Measurements from ENCODE around the gene TXNDC12. TPM values are rescaled to one million over a fixed set of nuclear protein-coding genes. Genes with fewer than 3 reads are reported as not detected.
"Not testable (repeated sequence)": the region's sequence is repeated elsewhere in the genome, so short reads cannot be mapped to it uniquely, and the experiment has no call there.

TXNDC12 gene
- total RNA-seq, 1 donor from 2014 or later = 36.4 TPM

DNA sequence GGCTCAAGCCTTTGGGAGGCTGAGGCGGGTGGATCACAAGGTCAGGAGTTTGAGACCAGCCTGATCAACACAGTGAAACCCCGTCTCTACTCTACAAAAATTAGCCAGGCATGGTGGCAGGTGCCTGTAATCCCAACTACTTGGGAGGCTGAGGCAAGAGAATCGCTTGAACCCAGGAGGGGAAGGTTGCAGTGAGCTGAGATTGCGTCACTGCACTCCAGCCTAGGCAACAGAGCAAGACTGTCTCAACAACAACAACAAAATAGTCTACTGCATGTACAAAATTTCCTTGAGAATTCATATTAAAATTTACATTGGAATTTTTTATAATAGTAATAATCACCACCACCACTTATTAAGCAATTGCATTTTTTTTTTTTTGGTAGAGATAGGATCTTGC is 5.7 kb downstream of the TXNDC12 start:
- not testable (repeated sequence) for DNase-seq (ENCODE audit: low spot score)

DNA sequence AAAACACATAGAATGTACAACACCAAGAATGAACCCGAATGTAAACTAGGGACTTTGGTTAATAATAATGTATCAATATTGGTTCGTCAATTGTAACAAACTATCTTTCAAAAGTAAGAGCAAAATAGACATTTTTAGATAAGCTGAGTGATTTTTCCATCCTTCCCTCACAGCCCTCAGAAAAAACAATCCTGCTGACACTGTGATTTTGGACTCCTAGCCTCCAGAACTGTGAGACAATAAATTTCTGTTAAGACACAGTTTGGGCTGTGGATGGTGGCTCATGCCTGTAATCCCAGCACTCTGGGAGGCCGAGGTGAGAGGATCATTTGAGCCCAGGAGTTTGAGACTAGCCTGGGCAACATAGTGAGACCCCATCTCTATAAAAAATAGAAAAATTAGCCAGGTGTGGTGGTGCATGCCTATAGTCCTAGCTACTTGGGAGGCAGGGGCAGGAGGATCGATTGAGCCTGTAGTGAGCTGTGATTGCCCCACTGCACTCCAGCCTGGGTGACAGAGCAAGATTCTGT is 9.3 kb downstream of the TXNDC12 start:
- DNase-seq (ENCODE audit: low spot score) = not testable (repeated sequence)

DNA sequence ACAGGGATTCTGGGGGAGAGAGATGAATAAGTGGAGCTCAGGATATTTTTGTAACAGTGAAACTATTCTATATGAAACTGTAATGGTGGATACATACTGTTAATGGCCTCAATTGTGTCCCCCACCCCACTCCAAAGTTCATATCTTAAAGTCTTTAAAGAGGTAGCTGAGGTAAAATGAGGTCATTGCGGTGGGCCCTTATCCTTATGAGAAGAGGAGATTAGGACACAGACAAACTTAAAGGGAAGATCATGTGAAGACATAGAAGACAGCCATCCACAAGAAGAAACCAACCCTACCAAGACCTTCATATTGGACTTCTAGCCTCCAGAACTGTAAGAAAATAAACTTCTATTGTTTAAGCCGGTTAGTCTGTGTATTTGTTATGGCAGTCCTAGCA is 9.8 kb downstream of the TXNDC12 start:
- DNase-seq (ENCODE audit: low spot score) = no peak

DNA sequence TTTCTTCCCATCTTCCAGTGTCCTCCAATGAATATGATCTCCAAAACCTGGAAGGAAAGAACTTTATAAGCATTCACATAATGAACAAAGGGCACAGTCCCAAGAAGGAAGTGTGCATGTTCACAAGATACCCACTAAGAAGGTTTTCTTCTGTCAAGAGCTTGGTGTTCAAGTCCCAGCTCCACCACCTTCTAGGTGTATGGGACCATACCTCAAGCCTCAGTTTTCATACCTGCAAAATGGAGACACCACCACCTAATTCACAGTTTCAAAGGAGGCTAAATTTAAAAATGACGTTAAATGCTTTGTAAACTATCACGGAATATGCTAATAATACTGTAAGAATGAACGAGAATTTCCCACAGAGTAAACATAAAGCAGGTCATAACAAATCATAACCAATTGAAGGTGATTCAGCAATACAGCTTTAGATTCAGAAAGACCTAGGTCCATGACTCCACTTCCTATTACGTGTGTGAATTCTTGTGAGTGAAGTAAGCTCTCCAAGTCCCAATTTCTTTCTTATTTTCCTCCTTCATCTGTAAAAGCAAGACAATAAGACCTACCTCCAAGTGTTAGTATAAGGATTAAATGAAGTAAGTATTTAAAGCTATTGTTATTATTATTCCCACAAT is 13.3 kb downstream of the TXNDC12 start:
- DNase-seq (ENCODE audit: low spot score) = no peak

DNA sequence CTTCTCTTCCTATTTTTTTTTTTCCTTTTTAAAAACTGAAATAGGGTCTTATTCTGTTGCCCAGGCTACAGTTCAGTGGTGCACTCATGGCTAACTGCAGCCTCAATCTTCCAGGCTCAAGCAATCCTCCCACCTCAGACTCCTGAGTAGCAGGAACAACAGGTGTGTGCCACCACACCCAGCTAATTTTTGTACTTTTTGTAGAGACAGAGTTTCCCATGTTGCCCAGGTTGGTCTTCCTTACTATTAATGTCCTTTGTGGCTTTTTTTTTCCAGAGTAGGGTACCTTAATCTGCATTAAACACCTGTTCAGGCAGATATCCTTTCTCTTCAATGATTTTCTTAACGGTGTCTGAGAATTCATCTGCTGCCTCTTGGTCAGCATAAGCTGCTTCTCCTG is 17.1 kb downstream of the TXNDC12 start:
- no peak for DNase-seq (ENCODE audit: low spot score)

DNA sequence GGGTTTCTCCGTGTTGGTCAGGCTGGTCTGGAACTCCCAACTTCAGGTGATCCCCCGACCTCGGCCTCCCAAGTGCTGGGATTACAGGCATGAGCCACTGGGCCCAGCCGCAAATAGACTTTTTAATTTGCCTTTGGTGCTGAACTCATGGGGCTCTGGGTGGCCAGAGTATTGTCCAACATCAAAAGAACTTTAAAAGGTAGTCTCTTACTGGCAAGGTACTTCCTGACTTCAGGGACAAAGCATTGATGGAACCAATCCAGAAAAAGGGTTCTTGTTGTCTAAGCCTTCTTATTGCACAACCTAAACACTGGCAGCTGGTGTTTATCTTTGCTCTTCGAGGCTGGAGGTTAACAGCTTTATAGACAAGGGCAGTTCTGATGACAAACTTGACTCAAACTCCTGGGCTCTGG is 17.6 kb downstream of the TXNDC12 start:
- DNase-seq (ENCODE audit: low spot score) = no peak

DNA sequence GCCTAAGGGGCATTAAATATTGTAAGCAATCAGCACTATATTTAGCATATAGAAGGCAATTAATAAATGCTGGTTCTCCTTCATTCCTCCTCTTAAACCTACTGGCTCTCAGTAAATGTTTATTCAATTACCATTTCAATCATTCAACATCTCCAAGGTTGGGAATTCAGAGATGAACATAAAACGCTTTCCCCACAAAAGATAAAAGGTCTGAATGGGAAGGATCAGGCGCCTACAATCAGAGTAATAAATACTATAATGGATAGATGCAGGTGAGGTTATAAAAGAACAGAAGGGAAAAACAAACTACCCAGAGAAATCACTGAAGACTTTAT is 21.0 kb downstream of the TXNDC12 start:
- no peak for DNase-seq (ENCODE audit: low spot score)

DNA sequence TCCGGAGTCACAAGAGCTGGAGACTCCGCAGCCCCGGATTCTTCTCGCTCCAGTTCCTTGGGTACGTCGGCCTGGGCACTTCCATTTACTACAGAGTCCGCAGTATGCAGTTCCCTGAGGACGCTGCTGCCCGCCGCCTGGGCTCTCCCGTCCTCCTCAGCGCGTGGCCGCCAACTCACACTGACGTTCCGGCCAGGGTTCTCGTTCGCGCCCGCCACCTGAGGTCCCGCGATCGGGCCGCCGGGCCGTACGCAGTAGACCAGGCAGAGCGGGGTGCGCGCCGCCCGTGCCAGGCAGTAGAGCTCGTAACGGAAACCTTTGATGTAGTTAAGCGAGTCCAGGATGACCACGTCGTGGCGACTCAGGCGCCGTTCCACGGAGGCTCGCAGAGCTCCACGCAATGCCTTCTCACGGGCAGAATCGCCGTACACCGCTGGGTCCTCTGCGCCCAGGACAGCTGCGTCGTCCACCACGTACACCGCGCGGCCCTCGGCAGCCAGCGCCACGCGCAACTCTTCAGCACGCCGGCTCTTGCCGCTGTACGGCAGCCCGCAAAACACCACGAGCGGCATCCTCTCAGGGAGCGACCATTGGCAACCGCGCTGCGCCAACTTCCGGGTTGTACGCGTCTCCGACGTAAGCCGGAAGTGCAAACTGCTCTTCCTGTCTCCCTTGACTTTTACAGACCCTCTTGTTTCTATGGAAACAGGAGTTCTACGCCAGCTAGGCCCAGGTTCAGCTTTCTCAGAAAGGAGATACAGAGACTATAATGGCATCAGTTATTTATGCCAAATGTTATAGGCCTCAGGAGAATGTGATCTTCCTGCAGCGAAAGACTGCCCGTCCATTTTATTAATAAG is 21.6 kb downstream of the TXNDC12 start, which contains the start of gene KTI12:
TSS of gene KTI12 (minus strand) at position 621 of the 860 bp plus-strand sequence. CDS start at position 572, 49 bp downstream.
- DNase-seq (ENCODE audit: low spot score) = peak; percentile 94

DNA sequence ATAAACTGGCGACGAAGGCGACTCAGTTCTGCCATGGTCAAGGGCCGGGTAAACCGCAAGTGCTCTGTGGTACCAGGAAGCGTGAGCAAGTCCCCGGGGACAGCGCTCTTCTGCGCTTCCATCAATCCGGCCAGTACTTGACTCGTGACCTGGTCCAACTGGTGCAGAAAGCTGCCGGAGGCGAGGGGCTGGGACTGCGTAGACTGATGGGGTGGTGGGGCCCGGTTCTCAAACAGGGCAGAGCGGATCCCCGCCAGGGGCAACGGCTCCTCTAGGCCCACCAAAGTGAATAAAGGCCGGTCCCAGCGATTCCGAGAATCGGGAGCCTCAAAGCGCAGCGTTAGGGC is 22.2 kb downstream of the TXNDC12 start:
- DNase-seq (ENCODE audit: low spot score) = no peak

DNA sequence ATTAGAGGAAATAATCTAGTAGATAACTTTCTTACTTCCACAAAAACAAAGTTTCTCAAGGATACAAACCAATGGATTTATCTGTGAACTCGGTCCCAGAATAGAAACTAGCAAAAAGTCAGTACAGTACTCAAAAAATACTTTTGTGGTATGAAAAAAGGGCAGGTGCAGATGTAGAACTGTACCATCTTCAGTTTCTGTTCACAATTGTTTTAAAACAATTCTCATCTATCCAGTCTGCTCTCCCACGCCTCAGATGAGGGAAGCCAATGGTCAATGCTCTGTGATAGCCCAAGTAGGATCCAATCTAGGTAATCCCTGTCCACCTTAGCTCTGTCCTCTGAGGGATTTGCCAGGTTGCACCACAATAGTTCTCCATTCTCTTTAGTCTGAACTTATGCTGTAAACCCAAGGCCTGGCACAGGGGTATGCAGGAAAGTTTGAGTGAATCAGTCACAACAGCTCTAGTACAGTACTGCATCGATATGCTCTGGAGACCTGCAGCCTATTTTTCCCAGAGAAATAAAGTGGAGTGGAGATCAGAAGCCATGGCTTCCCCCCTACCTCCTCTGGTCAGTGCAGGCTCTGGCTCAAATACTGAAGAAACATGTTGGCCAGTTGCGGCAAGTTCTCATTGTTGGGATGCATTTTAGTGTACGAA is 22.7 kb downstream of the TXNDC12 start:
- no peak for DNase-seq (ENCODE audit: low spot score)

DNA sequence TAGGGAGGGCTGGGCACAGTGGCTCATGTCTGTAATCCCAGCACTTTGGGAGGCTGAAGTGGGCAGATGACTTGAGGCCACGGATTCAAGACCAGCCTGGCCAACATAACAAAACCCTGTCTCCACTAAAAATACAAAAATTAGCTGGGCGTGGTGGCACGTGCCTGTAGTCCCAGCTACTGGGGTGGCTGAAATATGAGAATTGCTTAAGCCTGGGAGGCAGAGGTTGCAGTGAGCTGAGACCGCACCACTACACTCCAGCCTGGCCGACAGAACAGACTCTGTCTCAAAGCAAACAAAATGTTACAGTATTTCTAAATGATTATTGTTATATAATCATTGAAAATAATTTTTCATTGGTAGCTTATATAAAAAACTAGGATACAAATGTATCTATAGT is 26.2 kb downstream of the TXNDC12 start:
- not testable (repeated sequence) for DNase-seq (ENCODE audit: low spot score)

DNA sequence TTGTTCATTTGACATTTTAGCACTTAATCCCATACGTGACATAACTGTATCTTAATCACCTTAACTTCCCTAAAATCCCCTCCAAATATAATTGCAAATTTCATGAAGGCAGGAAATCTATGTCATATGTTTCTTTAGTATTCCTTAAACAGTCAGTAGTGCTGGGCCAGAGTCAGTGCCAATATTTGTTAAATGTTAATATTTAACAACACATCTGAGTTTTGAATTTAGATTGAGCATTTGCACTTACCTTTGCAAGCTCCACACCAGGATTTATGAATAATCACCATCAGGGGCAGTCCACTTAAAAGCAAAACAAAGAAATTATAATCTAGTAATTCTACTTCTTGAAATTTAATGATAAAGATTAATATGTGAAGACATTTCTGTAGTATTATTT is 26.7 kb downstream of the TXNDC12 start:
- DNase-seq (ENCODE audit: low spot score) = no peak

DNA sequence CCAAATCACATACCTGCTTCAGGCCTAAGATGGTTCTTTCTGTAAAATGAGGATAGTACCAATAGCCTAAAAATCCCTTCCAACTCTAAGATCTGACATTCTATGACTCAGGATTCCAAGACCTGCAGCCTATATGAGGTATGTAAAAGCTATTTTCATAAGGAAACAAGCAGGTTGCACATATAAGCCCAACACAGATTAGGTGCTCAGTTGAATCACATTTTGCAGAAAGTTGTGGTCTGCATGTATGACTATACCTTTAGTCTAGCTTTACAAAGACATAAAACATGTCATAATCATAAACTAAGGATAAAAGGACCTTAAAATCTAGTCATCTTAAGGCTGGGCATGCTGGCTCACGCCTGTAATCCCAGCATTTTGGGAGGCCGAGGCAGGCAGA is 28.7 kb downstream of the TXNDC12 start:
- DNase-seq (ENCODE audit: low spot score) = no peak

DNA sequence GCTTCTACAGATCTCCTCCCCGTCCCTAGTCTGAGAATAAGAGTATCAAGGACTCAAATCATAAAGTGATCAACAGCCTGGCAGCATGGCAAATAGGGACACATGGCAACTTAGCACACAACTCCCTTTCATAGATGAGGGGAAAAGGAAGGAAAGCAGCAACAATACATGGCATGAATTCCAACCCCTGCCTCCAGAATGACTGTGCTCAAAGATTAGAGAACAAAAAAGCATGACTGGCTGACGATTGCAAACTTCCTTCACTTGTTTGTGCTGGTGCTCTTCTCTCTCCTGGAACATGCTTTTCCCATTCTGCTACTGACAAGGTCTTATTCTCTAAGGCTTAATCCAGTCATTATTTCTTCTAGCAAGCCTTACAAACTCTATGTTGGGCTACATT is 32.9 kb downstream of the TXNDC12 start:
- no peak for DNase-seq (ENCODE audit: low spot score)

DNA sequence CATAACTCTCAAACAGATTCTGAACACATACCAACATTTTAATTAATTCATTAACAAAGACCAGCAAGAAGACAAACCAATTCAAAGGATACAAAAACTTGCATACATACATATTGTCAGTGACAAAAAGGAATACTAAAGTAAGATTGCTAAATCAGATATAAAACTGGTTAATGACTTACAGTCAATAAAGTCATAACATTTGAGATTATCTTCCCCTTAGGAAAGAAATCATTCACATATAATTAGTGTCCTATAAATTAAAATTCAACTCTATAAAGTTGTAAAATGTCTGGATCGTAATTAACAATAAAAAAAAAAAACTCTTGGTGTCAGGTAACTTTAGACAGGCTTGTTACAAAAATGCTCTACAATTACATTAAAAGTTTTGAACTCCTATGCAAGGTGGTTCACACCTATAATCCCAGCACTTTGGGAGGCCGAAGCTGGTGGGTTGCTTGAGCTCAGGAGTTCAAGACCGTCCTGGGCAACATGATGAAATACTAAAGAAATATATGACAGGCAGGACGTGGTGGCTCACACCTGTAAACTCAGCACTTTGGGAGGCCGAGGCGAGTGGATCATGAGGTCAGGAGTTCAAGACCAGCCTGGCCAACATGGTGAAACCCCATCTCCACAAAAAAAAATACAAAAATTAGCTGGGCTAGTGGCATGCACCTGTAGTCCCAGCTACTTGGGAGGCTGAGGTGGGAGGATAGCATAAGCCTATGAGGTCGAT is 46.8 kb downstream of the TXNDC12 start:
- DNase-seq (ENCODE audit: low spot score) = peak; percentile 57

DNA sequence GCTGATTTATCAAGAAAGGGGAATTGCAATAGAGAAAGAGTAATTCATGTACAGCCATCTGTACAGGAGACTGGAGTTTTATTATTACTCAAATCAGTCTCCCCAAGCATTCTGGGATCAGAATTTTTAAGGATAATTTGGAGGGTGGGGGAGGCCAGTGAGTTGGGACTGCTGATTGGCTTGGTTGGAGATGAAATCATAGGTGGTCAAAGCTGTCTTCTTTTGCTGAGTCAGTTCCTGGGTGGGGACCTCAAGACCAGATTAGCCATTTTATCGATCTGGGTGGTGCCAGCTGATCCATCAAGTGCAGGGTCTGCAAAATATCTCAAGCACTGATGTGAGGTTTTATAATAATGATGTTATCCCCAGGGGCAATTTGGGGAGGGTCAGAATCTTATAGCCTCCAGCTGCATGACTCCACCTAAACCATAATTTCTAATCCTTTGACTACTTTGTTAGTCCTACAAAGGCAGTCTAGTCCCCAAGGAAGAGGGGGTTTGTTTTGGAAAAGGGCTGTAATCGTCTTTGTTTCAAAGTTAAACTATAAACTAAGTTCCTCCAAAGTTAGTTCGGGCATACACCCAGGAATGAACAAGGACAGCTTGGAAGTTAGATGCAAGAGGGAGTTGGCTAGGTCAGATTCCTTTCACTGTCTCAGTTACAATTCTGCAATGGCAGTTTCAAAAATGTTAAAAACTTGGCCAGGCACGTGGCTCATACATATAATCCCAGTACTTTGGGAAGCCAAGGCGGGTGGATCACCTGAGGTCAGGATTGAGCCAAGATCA is 47.6 kb downstream of the TXNDC12 start:
- DNase-seq (ENCODE audit: low spot score) = no peak

DNA sequence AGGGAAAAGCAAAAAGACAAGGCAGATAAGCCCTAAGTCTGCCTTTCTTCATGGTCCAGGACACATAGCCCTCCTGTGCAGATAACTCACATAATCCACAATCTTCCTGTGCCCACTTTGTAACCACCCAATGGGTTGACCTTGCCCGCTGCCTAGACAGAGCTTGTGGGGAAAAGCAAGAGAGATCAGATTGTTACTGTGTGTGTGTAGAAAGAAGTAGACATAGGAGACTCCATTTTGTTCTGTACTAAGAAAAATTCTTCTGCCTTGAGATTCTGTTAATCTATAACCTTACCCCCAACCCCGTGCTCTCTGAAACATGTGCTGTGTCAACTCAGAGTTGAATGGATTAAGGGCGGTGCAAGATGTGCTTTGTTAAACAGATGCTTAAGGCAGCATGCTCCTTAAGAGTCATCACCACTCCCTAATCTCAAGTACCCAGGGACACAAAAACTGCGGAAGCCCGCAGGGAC is 48.9 kb downstream of the TXNDC12 start:
- peak; percentile 30 for DNase-seq (ENCODE audit: low spot score)

DNA sequence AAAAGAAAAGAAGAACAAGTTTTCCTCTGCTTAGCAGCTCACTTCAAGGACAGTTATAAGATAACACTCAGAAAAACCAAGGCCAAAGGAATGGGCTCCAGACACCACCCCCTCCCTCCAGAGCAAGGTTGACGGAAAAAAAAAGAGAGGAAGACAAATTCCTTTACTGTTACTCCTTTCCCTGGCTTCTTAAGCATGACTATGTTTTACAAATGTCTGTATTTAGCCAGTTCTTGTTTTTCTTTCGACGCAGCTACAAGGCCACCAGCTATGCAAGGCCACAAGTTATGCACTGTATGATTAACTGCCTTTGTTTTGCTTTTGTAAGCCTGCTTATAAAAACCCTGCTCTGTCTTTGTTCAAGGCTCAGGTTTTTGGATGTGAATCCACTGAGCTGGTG is 49.4 kb downstream of the TXNDC12 start:
- not testable (repeated sequence) for DNase-seq (ENCODE audit: low spot score)

DNA sequence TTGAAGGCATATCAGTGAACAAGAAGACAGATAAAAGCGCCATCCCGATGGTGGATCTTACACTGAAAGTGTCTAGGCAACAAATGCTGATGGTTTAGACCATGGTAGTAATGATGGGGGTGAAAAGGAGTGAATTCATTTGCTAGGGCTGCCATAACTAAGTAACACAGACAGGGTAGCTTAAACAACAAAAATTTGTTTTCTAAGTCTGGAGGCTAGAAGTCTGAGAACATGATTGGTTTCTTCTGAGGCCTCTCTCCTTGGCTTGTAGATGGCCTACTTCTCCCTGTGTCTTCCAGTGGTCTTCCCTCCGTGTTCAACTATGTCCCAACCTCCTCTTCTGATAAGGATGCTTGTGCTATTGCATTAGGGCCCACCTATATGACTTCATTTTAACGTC is 51.1 kb downstream of the TXNDC12 start:
- DNase-seq (ENCODE audit: low spot score) = no peak

All from mesenteric fat pad (tissue), 1 donor.